NCI-H460 (cell line): Measurements from ENCODE around the gene ZNF37A. TPM values are rescaled to one million over a fixed set of nuclear protein-coding genes. Genes with fewer than 3 reads are reported as not detected.
"Not testable (repeated sequence)": the region's sequence is repeated elsewhere in the genome, so short reads cannot be mapped to it uniquely, and the experiment has no call there.

Source experiments
- DNase-seq: peaks from one replicate; pipeline ENCODE4 v3.0.0-alpha.2; 2016; ENCODE audit warnings: low read depth; ENCODE audit errors: extremely low read depth
- polyA plus RNA-seq: library from polyadenylated mRNA; depleted of rRNA; stranded (reverse); fragments of >200 nt; gene quantifications from 2 replicates; pipeline ENCODE4 v1.2.3, GENCODE V29; 2014; cell fraction: nucleus; rRNA removed
- total RNA-seq: library from RNA; depleted of rRNA; stranded (reverse); fragments of >200 nt; shearing (Covaris generic); gene quantifications from 2 replicates; pipeline ENCODE4 v1.2.3, GENCODE V29; 2014; rRNA removed

Gene ZNF37A
- 11.9 and 16.3 TPM in 2 replicates for total RNA-seq
- 20.8 and 25.0 TPM in 2 replicates for polyA plus RNA-seq

GRCh38 chr10:38094158-38094926 lies at the start of gene ZNF37A:
ZNF37A (plus strand) TSS chr10:38094337; CDS start chr10:38096618, 2,281 bp downstream.
- DNase-seq = peak; percentile 93

- no peak for DNase-seq
Measured at GRCh38 chr10:38045129-38045528, 49.0 kb upstream of the ZNF37A start.

GRCh38 chr10:38047666-38048065 lies 46.5 kb upstream of the ZNF37A start:
- DNase-seq = no peak

GRCh38 chr10:38050212-38050611 lies 43.9 kb upstream of the ZNF37A start:
- no peak for DNase-seq

- DNase-seq = no peak
Measured at GRCh38 chr10:38054361-38054797, 39.8 kb upstream of the ZNF37A start.

GRCh38 chr10:38055274-38055894 lies 38.8 kb upstream of the ZNF37A start:
- not testable (repeated sequence) for DNase-seq

- not testable (repeated sequence) for DNase-seq
Measured at GRCh38 chr10:38069663-38070062, 24.5 kb upstream of the ZNF37A start.

- DNase-seq = no peak
Measured at GRCh38 chr10:38070501-38070900, 23.6 kb upstream of the ZNF37A start.

- no peak for DNase-seq
Measured at GRCh38 chr10:38072552-38072951, 21.6 kb upstream of the ZNF37A start.

GRCh38 chr10:38076687-38077086 lies 17.4 kb upstream of the ZNF37A start:
- no peak for DNase-seq

GRCh38 chr10:38093318-38093717 lies 819 bp upstream of the ZNF37A start:
- not testable (repeated sequence) for DNase-seq

GRCh38 chr10:38093816-38094157 lies 350 bp upstream of the ZNF37A start:
- DNase-seq = no peak

- no peak for DNase-seq
Measured at GRCh38 chr10:38094927-38095574, 914 bp downstream of the ZNF37A start.

- no peak for DNase-seq
Measured at GRCh38 chr10:38102880-38103279, 8.7 kb downstream of the ZNF37A start.

GRCh38 chr10:38103756-38104155 lies 9.6 kb downstream of the ZNF37A start:
- no peak for DNase-seq

GRCh38 chr10:38112159-38112558 lies 18.0 kb downstream of the ZNF37A start:
- no peak for DNase-seq

- DNase-seq = no peak
Measured at GRCh38 chr10:38118072-38118807, 24.1 kb downstream of the ZNF37A start.

GRCh38 chr10:38119038-38119437 lies 24.9 kb downstream of the ZNF37A start:
- no peak for DNase-seq

GRCh38 chr10:38127812-38128211 lies 33.7 kb downstream of the ZNF37A start:
- DNase-seq = no peak

- no peak for DNase-seq
Measured at GRCh38 chr10:38143587-38143986, 49.5 kb downstream of the ZNF37A start.
